SW480 (cell line): ENCODE results near the gene DZANK1.
"Not testable (repeated sequence)": the region's sequence is repeated elsewhere in the genome, so short reads cannot be mapped to it uniquely, and the experiment has no call there.

Experiments
- DNase-seq: peaks from one replicate; pipeline ENCODE4 v3.0.0-alpha.2; 2016; ENCODE audit warnings: low spot score

The DZANK1 gene

DNA sequence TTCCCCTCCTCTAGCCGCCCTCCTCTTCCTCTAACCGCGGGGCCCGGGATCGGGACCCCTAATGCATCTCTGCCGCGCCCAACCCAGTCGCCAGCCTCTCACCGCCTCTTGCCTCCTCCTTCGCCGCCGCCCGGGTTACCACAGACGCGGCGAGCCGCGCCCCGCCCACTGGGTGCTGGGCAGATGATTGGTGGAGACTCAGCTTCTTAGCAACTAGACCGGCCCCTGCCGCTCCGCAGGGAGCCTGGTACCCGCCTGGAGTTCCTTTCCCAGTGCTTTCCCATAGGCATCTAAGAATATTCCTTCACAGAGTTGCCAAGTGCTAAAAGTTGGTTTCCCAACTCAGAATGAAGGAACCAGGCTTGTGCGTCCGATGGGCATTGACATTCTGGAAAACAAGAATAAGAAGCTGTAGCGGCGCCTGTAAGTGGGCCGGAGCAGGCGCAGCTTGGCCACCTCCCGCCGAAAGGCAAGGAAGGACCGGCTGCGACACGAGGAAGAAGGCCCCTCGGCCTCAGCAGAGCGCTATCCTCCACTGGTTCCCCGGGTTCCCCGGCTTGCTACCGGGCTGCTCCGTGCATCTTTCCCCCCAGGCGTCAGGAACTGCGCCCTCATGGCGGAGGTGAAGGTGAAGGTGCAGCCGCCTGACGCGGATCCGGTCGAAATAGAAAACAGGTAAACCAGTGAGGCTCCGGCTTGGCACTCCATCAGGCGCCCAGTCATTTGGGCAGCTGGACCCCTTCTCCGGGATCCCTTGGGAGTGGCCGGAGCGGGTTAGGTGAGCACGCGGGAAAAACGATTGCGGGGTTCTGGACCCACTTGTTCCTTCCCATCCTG lies at the start of gene DZANK1, which contains the start of gene POLR3F:
TSS of gene DZANK1 (minus strand) at position 137 of the 837 bp plus-strand sequence. CDS start 1,672 bp downstream, outside the sequence.
TSS of gene POLR3F (plus strand) at position 497 of the 837 bp plus-strand sequence. CDS start at position 614, 117 bp downstream.
- DNase-seq: peak; percentile 95

- DNase-seq: no peak
These were observed 49.1 kb upstream of the DZANK1 start for GRCh38 chr20:18515973-18516372.

DNA sequence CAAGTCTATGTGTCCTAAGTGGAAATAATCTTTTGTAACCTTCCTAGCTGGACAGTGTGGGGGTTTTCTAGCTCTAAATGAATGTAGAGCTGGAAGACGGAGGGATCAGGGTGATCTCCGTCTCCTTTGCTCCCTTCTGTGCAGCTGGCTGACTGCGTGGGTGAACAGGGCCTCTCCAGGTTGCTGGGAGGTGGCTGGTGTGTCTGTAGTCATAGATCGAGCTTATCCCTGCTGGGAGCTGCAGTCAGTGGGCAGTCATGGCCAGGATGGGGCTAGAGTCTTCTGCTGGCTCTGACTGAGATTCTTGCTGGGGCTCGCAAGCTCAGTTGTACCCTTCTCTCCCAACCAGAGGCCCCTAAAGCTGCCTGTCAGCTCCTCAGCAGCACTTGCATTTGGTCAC lies 47.3 kb upstream of the DZANK1 start:
- no peak for DNase-seq

DNA sequence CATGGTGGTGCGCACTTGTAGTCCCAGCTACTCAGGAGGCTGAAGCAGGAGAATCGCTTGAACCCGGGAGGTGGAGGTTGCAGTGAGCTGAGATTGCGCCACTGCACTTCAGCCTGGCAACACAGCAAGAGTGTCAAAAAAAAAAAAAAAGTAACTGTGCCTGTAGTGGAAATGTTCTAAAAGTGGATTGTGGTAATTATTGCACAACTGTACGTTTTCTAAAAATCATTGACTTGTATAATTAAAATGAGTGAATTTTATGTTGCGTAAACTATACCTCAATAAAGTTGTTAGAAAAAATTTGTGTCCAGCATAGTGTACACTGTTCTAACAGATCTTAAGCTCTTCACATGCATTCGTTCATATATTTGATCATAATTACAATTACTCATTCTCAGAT lies 46.4 kb upstream of the DZANK1 start:
- no peak for DNase-seq

GRCh38 chr20:18511571-18511970 lies 44.7 kb upstream of the DZANK1 start:
- DNase-seq: no peak

GRCh38 chr20:18507218-18508191 lies 40.7 kb upstream of the DZANK1 start, which contains the start of gene SEC23B:
Gene SEC23B, plus strand, starts transcription at chr20:18507940. Its CDS starts 2,896 bp downstream, at chr20:18510836.
- peak; percentile 97 for DNase-seq

DNA sequence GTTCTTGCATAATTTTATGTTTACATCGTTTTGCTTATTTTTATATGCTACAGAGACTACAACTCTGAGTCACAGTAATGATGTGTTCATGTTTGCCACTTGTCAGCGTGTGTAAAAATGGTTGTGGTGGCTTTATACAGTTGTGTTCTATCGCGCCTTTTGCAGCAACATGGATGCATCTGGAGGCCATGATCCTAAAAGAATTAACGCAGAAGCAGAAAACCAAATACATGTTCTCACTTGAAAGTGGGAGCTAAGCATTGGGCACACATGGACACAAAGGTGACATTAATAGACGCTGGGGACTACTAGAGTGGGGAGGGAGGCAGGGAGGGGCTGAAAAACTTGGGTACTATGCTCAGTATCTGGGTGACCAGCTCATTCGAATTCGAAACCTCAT lies 39.9 kb upstream of the DZANK1 start:
- peak; percentile 38 for DNase-seq

- no peak for DNase-seq
These were observed 37.7 kb upstream of the DZANK1 start for GRCh38 chr20:18504479-18505060.

GRCh38 chr20:18501672-18502071 lies 34.8 kb upstream of the DZANK1 start:
- not testable (repeated sequence) for DNase-seq

DNA sequence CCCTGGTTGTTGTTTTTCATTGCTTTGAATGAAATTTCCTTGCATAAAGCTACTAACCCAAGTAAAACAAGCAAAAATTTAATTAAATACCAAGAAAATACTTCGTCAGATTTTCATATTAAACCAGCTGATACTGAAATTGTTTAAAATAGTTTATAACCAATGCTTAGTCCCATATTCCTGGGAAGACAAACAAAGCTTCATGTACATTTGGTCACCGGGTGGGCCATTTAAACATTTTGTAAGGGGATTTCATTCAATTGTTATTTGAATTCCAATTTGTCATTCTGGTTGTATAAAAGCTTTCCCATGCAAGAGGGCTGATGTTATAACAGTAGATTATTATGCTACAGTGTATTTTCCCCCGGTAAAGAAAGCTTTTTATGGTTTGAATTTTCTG lies 30.8 kb upstream of the DZANK1 start:
- no peak for DNase-seq

DNA sequence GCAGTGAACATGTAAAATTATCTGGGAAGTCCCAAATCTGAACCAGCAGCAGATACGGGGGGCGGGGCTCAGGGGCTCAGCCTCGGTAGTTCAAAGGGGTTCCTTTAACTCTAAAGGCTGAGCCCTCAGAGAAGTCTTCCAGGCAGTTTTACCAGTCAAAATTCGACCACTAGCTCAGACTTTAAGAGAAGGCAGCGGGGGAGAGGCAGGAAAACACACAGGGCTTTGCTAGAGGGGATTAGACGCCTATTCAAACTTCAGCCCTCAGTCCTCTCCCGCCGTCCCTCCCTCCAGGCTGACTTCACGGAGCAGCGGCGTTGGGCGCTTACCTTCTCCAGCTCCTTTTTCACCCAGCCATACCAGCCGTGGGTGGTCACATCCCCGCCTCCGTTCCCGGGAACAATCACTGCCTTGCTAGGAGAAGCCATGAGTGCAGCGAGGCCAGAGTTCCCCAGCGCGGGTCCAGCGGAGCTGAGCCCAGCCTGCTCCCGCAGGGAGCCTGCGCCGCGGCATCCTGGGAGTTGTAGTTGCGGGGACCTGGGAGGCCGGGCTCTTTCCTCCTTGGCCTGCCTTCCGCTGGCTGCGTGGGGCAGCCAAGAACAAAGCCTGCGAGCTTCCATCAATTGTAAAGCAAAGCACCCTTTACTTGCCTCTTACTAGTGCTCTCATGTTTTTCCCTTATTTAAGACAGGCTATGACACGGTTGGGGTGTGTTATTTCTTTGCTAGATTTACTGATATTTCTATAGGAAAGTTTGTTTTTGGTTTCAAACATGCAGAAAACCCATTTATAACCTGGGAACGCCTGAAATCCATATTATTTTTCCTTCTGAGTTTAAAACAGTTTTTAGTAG lies 30.1 kb upstream of the DZANK1 start, which contains the start of gene RBBP9:
TSS of gene RBBP9 (minus strand) at position 486 of the 853 bp plus-strand sequence. CDS start at position 428, 58 bp downstream.
- DNase-seq: peak; percentile 77

- DNase-seq: peak; percentile 16
These were observed 29.2 kb upstream of the DZANK1 start for GRCh38 chr20:18496042-18496441.

DNA sequence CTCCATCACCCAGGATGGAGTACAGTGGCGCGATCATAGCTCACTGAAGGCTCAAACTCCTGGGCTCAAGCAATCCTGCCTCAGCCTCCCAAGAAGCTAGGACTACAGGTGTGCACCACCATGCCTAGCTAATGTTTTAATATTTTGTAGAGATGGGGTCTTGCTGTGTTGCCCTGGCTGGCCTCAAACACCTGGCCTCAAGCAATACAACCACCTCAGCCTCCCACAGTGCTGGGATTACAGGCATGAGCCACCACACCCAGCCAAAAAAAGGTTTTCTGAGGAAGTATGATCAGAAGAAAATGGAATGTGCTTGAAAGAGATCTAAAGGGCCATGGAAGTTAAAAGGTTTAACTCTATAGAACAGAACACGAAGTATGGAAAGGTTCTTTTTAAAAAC lies 21.5 kb upstream of the DZANK1 start:
- no peak for DNase-seq

GRCh38 chr20:18481596-18481995 lies 14.8 kb upstream of the DZANK1 start:
- DNase-seq: no peak

GRCh38 chr20:18477821-18478220 lies 11.0 kb upstream of the DZANK1 start:
- DNase-seq: no peak

GRCh38 chr20:18477218-18477617 lies 10.4 kb upstream of the DZANK1 start:
- no peak for DNase-seq

GRCh38 chr20:18466574-18466893 lies 296 bp downstream of the DZANK1 start:
- DNase-seq: no peak

- no peak for DNase-seq
These were observed 1.2 kb downstream of the DZANK1 start for GRCh38 chr20:18465536-18466200.

GRCh38 chr20:18456600-18456999 lies 10.2 kb downstream of the DZANK1 start:
- DNase-seq: no peak

- DNase-seq: no peak
These were observed 22.9 kb downstream of the DZANK1 start for GRCh38 chr20:18443886-18444285.

DNA sequence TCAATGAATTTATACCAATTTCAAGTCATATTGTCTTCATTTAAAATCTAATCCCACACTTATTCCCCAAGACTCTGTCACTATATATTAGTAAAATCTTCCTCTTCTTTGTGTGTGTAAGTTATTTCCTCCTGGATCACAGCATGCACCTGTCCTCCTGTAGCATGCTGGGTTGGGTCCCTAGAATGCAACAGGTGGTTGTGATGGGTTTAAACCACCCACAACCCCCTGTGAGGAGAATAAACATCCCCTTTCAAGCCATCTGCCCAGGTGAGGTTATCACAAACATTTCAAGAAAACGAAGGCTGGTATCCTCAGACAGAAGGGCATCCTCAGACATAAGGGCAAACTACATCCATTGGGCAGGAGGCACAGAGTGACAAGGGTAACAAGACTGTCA lies 26.4 kb downstream of the DZANK1 start:
- no peak for DNase-seq
